B cell (primary cell): ENCODE measurements around the gene ZNF483. TPM values are rescaled to one million over a fixed set of nuclear protein-coding genes. Genes with fewer than 3 reads are reported as not detected.

ENCODE experiments used
- ATAC-seq: fragments of 200-7000 bp; cut with Tn5 transposase; one replicate; pipeline ENCODE4 v1.10.0; 2021; ENCODE audit warnings: low read depth, mild to moderate bottlenecking, moderate number of reproducible peaks, moderate library complexity
- CTCF ChIA-PET: fragments of 350-600 bp; sonication (Branson Sonifier 250); formaldehyde crosslinking; loops from one replicate; lab custom pipeline; 2021; ENCODE audit warnings: antibody characterized with exemption, inconsistent platforms; lab: Charles Lee
- POLR2A ChIA-PET: fragments of 350-600 bp; sonication (Branson Sonifier 250); formaldehyde crosslinking; loops from one replicate; lab custom pipeline; 2021; ENCODE audit warnings: antibody characterized with exemption; lab: Charles Lee
- DNase-seq: peaks from one replicate; pipeline ENCODE4 v3.0.0; 2013
- H2AFZ ChIP-seq: 2 replicates; pipeline ENCODE4 v1.6.1; 2012; ENCODE audit warnings: mild to moderate bottlenecking, low read depth, low read length; ENCODE audit not compliant: insufficient read depth, poor library complexity, severe bottlenecking
- H3K27ac ChIP-seq, 2 donors: 1 replicate in 1 of 2; 2 replicates in 1 of 2; pipeline ENCODE4 v1.5.1; 2012 to 2013; ENCODE audit warnings: low read length in 2 of 2, mild to moderate bottlenecking in 2 of 2, moderate library complexity in 1 of 2
- H3K27me3 ChIP-seq, 4 experiments: fragments of 200-600 bp in 1 of 4; sonication (generic) in 1 of 4; replicated peaks in 1 of 4; 1 replicate in 2 of 4; 2 replicates in 2 of 4; pipeline versions ENCODE4 v1.6.1 to v1.7.0; 2013 to 2016; ENCODE audit warnings: low read length in 3 of 4, mild to moderate bottlenecking in 2 of 4, mixed read lengths in 1 of 4, moderate library complexity in 1 of 4; ENCODE audit not compliant: insufficient read depth in 4 of 4, control insufficient read depth in 3 of 4; ENCODE audit errors: control extremely low read depth in 1 of 4
- H3K36me3 ChIP-seq, 2 experiments: replicated peaks in 1 of 2; 1 replicate in 1 of 2; 2 replicates in 1 of 2; pipeline versions ENCODE4 v1.6.1 to v1.7.1; 2013; ENCODE audit warnings: low read length in 1 of 2; ENCODE audit not compliant: insufficient read depth in 2 of 2, control insufficient read depth in 1 of 2; ENCODE audit errors: control extremely low read depth in 1 of 2, extremely low read depth in 1 of 2
- H3K4me1 ChIP-seq, 2 donors: fragments of 200-600 bp in 1 of 2; sonication (generic) in 1 of 2; 1 replicate in 1 of 2; 2 replicates in 1 of 2; pipeline versions ENCODE4 v1.5.1 to v1.6.1; 2013 to 2017; ENCODE audit warnings: low read length in 2 of 2; ENCODE audit not compliant: control insufficient read depth in 2 of 2, insufficient read depth in 2 of 2
- H3K4me2 ChIP-seq: replicated peaks from 2 replicates; pipeline ENCODE3; 2012; ENCODE audit warnings: mild to moderate bottlenecking, low read depth, low read length; ENCODE audit not compliant: poor library complexity, severe bottlenecking
- H3K4me3 ChIP-seq, 5 experiments: fragments of 200-600 bp in 1 of 5; sonication (generic) in 1 of 5; 1 replicate in 3 of 5; 2 replicates in 2 of 5; pipeline versions ENCODE4 v1.5.1 to v1.7.0; 2011 to 2016; ENCODE audit warnings: low read length in 4 of 5, mild to moderate bottlenecking in 4 of 5, low read depth in 2 of 5, control low read depth in 1 of 5, moderate library complexity in 1 of 5; ENCODE audit not compliant: insufficient read depth in 1 of 5; ENCODE audit errors: control extremely low read depth in 1 of 5, extremely low read depth in 1 of 5
- H3K79me2 ChIP-seq: fragments of 200-600 bp; sonication (generic); one replicate; pipeline ENCODE4 v1.6.0; 2016; ENCODE audit warnings: low read length; ENCODE audit not compliant: control insufficient read depth, insufficient read depth
- H3K9ac ChIP-seq: fragments of 200-600 bp; sonication (generic); 2 replicates; pipeline ENCODE4 v1.6.1; 2017; ENCODE audit warnings: mild to moderate bottlenecking, low read length, moderate library complexity
- H3K9me3 ChIP-seq, 3 donors: one replicate each; pipeline versions ENCODE4 v1.6.1 to v1.7.1; 2013; ENCODE audit warnings: low read length in 2 of 3; ENCODE audit not compliant: control insufficient read depth in 2 of 3, insufficient read depth in 1 of 3; ENCODE audit errors: control extremely low read depth in 1 of 3
- H4K20me1 ChIP-seq: 2 replicates; pipeline ENCODE4 v1.6.0; 2012; ENCODE audit warnings: mild to moderate bottlenecking, low read length; ENCODE audit not compliant: insufficient read depth, control insufficient read depth, poor library complexity, severe bottlenecking
- H3K27ac Mint-ChIP-seq: one replicate; pipeline ENCODE4 v1.8.0; 2021; ENCODE audit warnings: mixed read lengths
- H3K27me3 Mint-ChIP-seq: one replicate; pipeline ENCODE4 v1.8.0; 2021; ENCODE audit warnings: mixed read lengths
- H3K4me1 Mint-ChIP-seq: one replicate; pipeline ENCODE4 v1.8.0; 2021; ENCODE audit warnings: mixed read lengths
- H3K4me3 Mint-ChIP-seq: one replicate; pipeline ENCODE4 v1.8.0; 2021; ENCODE audit warnings: mixed read lengths
- H3K9me3 Mint-ChIP-seq: one replicate; pipeline ENCODE4 v1.8.0; 2022; ENCODE audit warnings: mixed read lengths; ENCODE audit not compliant: insufficient read depth
- CTCF ChIP-seq: fragments of 200-600 bp; IDR thresholded peaks from one replicate; pipeline ENCODE4 v1.8.0; 2022; ENCODE audit warnings: antibody characterized with exemption, mild to moderate bottlenecking
- EZH2 ChIP-seq: IDR thresholded peaks from 2 replicates; pipeline ENCODE4 v1.6.1; 2012; ENCODE audit warnings: borderline replicate concordance, low read depth, mild to moderate bottlenecking, moderate library complexity, low read length; ENCODE audit not compliant: insufficient read depth, poor library complexity, severe bottlenecking
- WGBS: methylation state at CpG from one replicate; pipeline ENCODE4 v1.1.5; 2013; ENCODE audit warnings: missing lambda C conversion rate; ENCODE audit not compliant: insufficient coverage; 5-methylcytosine and 5-hydroxymethylcytosine counted together
- intact Hi-C: fragments of 100-400 bp; cut with micrococcal nuclease; formaldehyde crosslinking; loops from one replicate; pipeline ENCODE4 v1.10.0; 2022
- polyA plus RNA-seq: library from polyadenylated mRNA; depleted of rRNA; stranded (reverse); fragments of >200 nt; gene quantifications from 2 replicates; pipeline ENCODE4 v1.2.3, GENCODE V29; 2012
- total RNA-seq, 2 donors: library from RNA; stranded (reverse); fragments of 120-200 nt in 1 of 2; gene quantifications; 1 replicate in 1 of 2; 2 replicates in 1 of 2; pipeline versions ENCODE4 v1.2.3 to v1.2.4, GENCODE V29; 2013 to 2022

ZNF483 gene
- total and polyA plus RNA-seq, 2 donors (not counting 1 experiment from before 2014, with no cell fraction given) = 0.43 to 3.0 TPM

DNA sequence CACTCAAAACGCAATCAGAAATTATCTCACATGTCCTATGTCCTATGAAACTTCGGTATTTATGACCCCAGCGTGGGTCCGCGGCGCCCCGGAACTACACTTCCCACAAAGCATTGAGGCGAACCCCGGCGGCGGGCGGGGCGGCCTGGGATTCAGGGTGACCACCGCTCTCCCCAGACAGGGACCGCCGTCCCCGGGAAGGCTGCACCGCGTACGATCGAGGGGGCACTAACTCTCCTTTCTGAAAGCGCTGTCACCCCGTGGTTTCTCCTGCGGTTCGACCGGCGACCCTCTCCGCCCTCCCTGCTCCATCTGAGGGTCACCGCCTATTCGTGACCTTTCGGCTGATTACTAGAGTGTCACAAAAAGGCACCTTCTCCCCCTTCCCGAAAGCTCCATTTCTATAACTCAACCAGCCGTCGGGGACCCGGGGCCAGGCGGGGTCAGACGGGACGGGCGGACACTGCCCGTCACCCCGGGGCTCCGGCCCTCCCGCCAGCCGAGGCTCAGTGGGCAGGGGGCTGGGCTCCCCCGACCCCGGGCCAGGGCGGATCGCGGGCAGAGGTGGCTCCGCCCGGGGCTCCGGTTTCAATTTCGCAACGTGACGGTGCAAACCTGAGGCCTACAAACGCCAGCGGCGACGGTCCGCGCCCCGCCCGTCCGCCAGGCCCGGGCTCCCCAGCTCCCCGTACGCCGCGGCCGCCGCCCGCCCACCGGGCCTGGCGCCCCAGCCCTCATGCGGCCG is 42.1 kb upstream of the ZNF483 start:
- peaks cover 31% of the 10 kb centered on the region for H3K4me1 Mint-ChIP-seq
- peaks cover 7 to 9% of the 10 kb centered on the region in 2 donors for H3K4me1 ChIP-seq
- H2AFZ ChIP-seq = peak overlapping the region; percentile 92
- H3K79me2 ChIP-seq = peaks cover 55% of the 10 kb centered on the region
- TF ChIP-seq CTCF (no peak), EZH2 (no peak)
- under 1% methylated on average over 76 of the region's 76 CpGs for WGBS
- ChIA-PET POLR2A (interaction anchor here (0.7 kb wide), 1 partner anchor 897 kb away, joined by 3 read pairs; the partner anchor contains the start of gene HSDL2), CTCF (interaction anchor here (1.3 kb wide), 1 partner anchor 15 kb away, joined by 3 read pairs; no protein-coding TSS in a partner anchor)
- H3K4me3 Mint-ChIP-seq = peak overlapping the region; percentile 91
- H4K20me1 ChIP-seq = peaks cover 9% of the 10 kb centered on the region
- peak overlapping the region; percentile 61 to 92 (median 86) for H3K4me3 ChIP-seq
- peak; percentile 83 for DNase-seq
- intact Hi-C loops = loop anchor here (5.0 kb wide), 3 partner anchors 414 to 1794 kb away; partner anchors contain the start of genes CDC26, PRPF4, TXN and UGCG
- peak overlapping the region; percentile 95 for H3K4me2 ChIP-seq
- no peaks in the 10 kb centered on the region for H3K9me3 Mint-ChIP-seq
- H3K27ac ChIP-seq = peak overlapping the region; percentile 65 to 85
- no peaks in the 10 kb centered on the region for H3K9me3 ChIP-seq
- peak overlapping the region; percentile 90 for H3K9ac ChIP-seq
- H3K27me3 Mint-ChIP-seq = peaks cover 7% of the 10 kb centered on the region
- ATAC-seq = peak; percentile 57
- peak overlapping the region; percentile 93 for H3K27ac Mint-ChIP-seq
- no peaks in the 10 kb centered on the region for H3K36me3 ChIP-seq
- peaks cover 0 to 2% (median 0%) of the 10 kb centered on the region in 4 experiments for H3K27me3 ChIP-seq
